ENCODE measurements around the gene LOXL1. TPM values are rescaled to one million over a fixed set of nuclear protein-coding genes. Genes with fewer than 3 reads are reported as not detected.

Gene LOXL1
- polyA plus RNA-seq, 3 donors, result 0.07 TPM; not detected in 2

- TF ChIP-seq CTCF (IDR thresholded peaks at IDR 0.05), result no peak
- H3K27ac Mint-ChIP-seq, result peak overlapping the region in 3 of 7 donors; percentile 31 to 84 (median 57)
- intact Hi-C loops (cut with micrococcal nuclease), result no loop called here
- H3K4me3 Mint-ChIP-seq, result peak overlapping the region in 1 of 2 donors; percentile 46
- H3K4me1 Mint-ChIP-seq, result peaks cover 61% of the 10 kb centered on the region
- Histone ChIP-seq H2AFZ (ENCODE audit: insufficient read depth, low read depth, low read length, poor library complexity, severe bottlenecking) (peak overlapping the region; percentile 12), H3K27ac (ENCODE audit: low read depth in 1 of 2, low read length in 2 of 2) (no peak overlapping the region), H3K9ac (ENCODE audit: insufficient read depth, low read length, poor library complexity, severe bottlenecking) (peak overlapping the region; percentile 30), H3K4me3 (replicated peaks in 1 of 3; ENCODE audit: low read depth in 2 of 3, low read length in 3 of 3) (no peak overlapping the region), H4K20me1 (ENCODE audit: insufficient read depth, low read length) (no peaks in the 10 kb centered on the region), H3K27me3 (ENCODE audit: control insufficient read depth in 2 of 2, insufficient read depth in 2 of 2, low read length in 2 of 2) (peaks cover 13 to 45% of the 10 kb centered on the region in 2 donors), H3K4me2 (replicated peaks; ENCODE audit: extremely low read depth, low read length, poor library complexity, severe bottlenecking) (no peak overlapping the region), H3K79me2 (ENCODE audit: insufficient read depth, low read length) (no peaks in the 10 kb centered on the region), H3K36me3 (replicated peaks in 1 of 2; ENCODE audit: control insufficient read depth in 1 of 2, insufficient read depth in 2 of 2, low read length in 2 of 2) (no peaks in the 10 kb centered on the region), H3K9me3 (replicated peaks in 1 of 2; ENCODE audit: control insufficient read depth in 1 of 2, insufficient read depth in 1 of 2, low read length in 2 of 2) (peaks cover 5 to 6% of the 10 kb centered on the region in 2 donors), H3K4me1 (ENCODE audit: control insufficient read depth in 1 of 2, insufficient read depth in 2 of 2, low read length in 2 of 2) (peaks cover 45 to 78% of the 10 kb centered on the region in 2 donors)
- peak; percentile 21 to 38 (median 37) for DNase-seq
- peaks cover 38 to 48% (median 38%) of the 10 kb centered on the region in 3 donors for H3K27me3 Mint-ChIP-seq (ENCODE audit: low read depth in 3 of 3)
- WGBS (ENCODE audit: insufficient coverage), result 51% methylated on average over 7 of the region's 12 CpGs
- H3K9me3 Mint-ChIP-seq, result peaks cover 0 to 11% (median 1%) of the 10 kb centered on the region in 7 donors
- H3K36me3 Mint-ChIP-seq, result peaks cover 0 to 9% of the 10 kb centered on the region in 2 donors
These were observed 1.9 kb upstream of the LOXL1 start for GRCh38 chr15:73924171-73924921.

GRCh38 chr15:73925848-73926218 is 429 bp upstream of the LOXL1 start:
- intact Hi-C loops (cut with micrococcal nuclease), result loop anchor here in 1 of 2 donors (2.0 to 5.0 kb wide), 2 partner anchors 29 to 44 kb away; no protein-coding TSS in a partner anchor
- H3K4me1 ChIP-seq (ENCODE audit: control insufficient read depth in 1 of 2, insufficient read depth in 2 of 2, low read length in 2 of 2), result peaks cover 32 to 63% of the 10 kb centered on the region in 2 donors
- peak overlapping the region in 1 of 7 donors; percentile 40 for H3K27ac Mint-ChIP-seq
- no peak overlapping the region for H3K27ac ChIP-seq (ENCODE audit: low read depth in 1 of 2, low read length in 2 of 2)
- H4K20me1 ChIP-seq (ENCODE audit: insufficient read depth, low read length), result no peaks in the 10 kb centered on the region
- peaks cover 0 to 7% (median 1%) of the 10 kb centered on the region in 7 donors for H3K9me3 Mint-ChIP-seq
- H3K4me2 ChIP-seq (replicated peaks; ENCODE audit: extremely low read depth, low read length, poor library complexity, severe bottlenecking), result no peak overlapping the region
- H2AFZ ChIP-seq (ENCODE audit: insufficient read depth, low read depth, low read length, poor library complexity, severe bottlenecking), result no peak overlapping the region
- H3K9me3 ChIP-seq (replicated peaks in 1 of 2; ENCODE audit: control insufficient read depth in 1 of 2, insufficient read depth in 1 of 2, low read length in 2 of 2), result peaks cover 0 to 5% of the 10 kb centered on the region in 2 donors
- H3K4me3 ChIP-seq (replicated peaks in 1 of 3; ENCODE audit: low read depth in 2 of 3, low read length in 3 of 3), result no peak overlapping the region
- H3K36me3 ChIP-seq (replicated peaks in 1 of 2; ENCODE audit: control insufficient read depth in 1 of 2, insufficient read depth in 2 of 2, low read length in 2 of 2), result no peaks in the 10 kb centered on the region
- H3K79me2 ChIP-seq (ENCODE audit: insufficient read depth, low read length), result no peaks in the 10 kb centered on the region
- no peak overlapping the region for H3K9ac ChIP-seq (ENCODE audit: insufficient read depth, low read length, poor library complexity, severe bottlenecking)
- DNase-seq, result no peak
- peaks cover 39 to 55% (median 39%) of the 10 kb centered on the region in 3 donors for H3K27me3 Mint-ChIP-seq (ENCODE audit: low read depth in 3 of 3)
- peaks cover 13 to 49% of the 10 kb centered on the region in 2 donors for H3K27me3 ChIP-seq (ENCODE audit: control insufficient read depth in 2 of 2, insufficient read depth in 2 of 2, low read length in 2 of 2)
- H3K36me3 Mint-ChIP-seq, result peaks cover 0 to 9% of the 10 kb centered on the region in 2 donors
- peak overlapping the region in 1 of 2 donors; percentile 83 for H3K4me3 Mint-ChIP-seq
- TF ChIP-seq CTCF (IDR thresholded peaks at IDR 0.05), result no peak
- H3K4me1 Mint-ChIP-seq, result peaks cover 47% of the 10 kb centered on the region
- 80% methylated on average over 8 of the region's 8 CpGs for WGBS (ENCODE audit: insufficient coverage)

Data from CD14-positive monocyte (primary cell).